ENCODE results near the gene ASTN2.

Gene ASTN2

GRCh38 chr9:117313989-117314388 is 100.9 kb downstream of the ASTN2 start:
- no peak for DNase-seq (ENCODE audit: extremely low read depth, insufficient read length)
- Histone ChIP-seq H3K27me3 (replicated peaks; ENCODE audit: control insufficient read depth, insufficient read depth, low read length) (no peaks in the 10 kb centered on the region), H3K4me3 (replicated peaks; ENCODE audit: low read depth, low read length) (no peak overlapping the region), H3K36me3 (ENCODE audit: control insufficient read depth, insufficient read depth, low read length) (no peaks in the 10 kb centered on the region)
- TF ChIP-seq CTCF (IDR thresholded peaks at IDR 0.05; ENCODE audit: insufficient read depth, low read length, poor library complexity, severe bottlenecking): no peak

- Histone ChIP-seq H3K36me3 (ENCODE audit: control insufficient read depth, insufficient read depth, low read length) (no peaks in the 10 kb centered on the region), H3K4me3 (replicated peaks; ENCODE audit: low read depth, low read length) (no peak overlapping the region), H3K27me3 (replicated peaks; ENCODE audit: control insufficient read depth, insufficient read depth, low read length) (no peaks in the 10 kb centered on the region)
- no peak for DNase-seq (ENCODE audit: extremely low read depth, insufficient read length)
- TF ChIP-seq CTCF (IDR thresholded peaks at IDR 0.05; ENCODE audit: insufficient read depth, low read length, poor library complexity, severe bottlenecking): no peak
Observed at GRCh38 chr9:117307701-117308100, 107.2 kb downstream of the ASTN2 start.

DNA sequence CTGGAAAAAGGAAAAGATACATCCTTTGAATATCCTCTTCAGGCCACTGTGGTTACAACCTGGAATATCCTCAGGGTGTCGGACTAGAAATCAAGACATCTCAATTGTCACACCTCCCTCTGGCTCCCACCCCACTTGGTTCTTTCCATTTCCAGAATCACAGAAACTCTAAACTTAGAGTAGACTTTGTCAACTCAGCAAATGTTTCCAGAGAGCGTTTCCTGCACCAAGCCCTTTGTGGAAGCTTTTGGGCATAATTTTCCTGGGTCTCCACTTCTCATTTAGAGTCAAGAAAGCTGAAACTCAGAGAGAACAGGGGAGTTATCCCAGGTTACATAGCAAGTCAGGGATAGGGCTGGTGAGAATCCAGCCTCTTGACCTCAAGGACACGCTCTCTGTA is 108.8 kb downstream of the ASTN2 start:
- DNase-seq (ENCODE audit: extremely low read depth, insufficient read length): no peak
- no peaks in the 10 kb centered on the region for H3K36me3 ChIP-seq (ENCODE audit: control insufficient read depth, insufficient read depth, low read length)

DNA sequence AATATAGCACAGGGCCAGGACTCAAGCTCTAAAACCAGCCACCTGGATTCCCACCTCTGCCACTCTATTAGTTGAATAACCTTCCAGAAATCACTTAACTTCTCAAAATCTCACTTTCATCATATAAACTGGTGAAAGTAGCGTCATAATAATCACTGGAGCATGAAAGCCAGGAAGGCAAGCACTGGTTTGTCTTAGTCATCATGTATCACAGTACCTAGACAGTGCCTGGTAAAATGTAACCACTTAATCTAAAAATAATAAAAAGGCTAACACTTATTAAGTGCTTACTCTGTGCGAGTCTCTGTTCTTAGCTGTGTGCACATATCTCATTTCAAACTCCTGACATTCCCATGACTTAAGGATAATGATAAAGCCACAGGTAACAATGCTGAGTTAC is 109.4 kb downstream of the ASTN2 start:
- Histone ChIP-seq H3K4me3 (replicated peaks; ENCODE audit: low read depth, low read length) (no peak overlapping the region), H3K27me3 (replicated peaks; ENCODE audit: control insufficient read depth, insufficient read depth, low read length) (no peaks in the 10 kb centered on the region; the same call in 1 of the 2 replicates), H3K36me3 (ENCODE audit: control insufficient read depth, insufficient read depth, low read length) (no peaks in the 10 kb centered on the region)
- no peak for TF ChIP-seq CTCF (IDR thresholded peaks at IDR 0.05; ENCODE audit: insufficient read depth, low read length, poor library complexity, severe bottlenecking)
- peak; percentile 13 for DNase-seq (ENCODE audit: extremely low read depth, insufficient read length)

More for the DNA sequence above, 108.8 kb downstream of the ASTN2 start:
- Histone ChIP-seq H3K27me3 (replicated peaks; ENCODE audit: control insufficient read depth, insufficient read depth, low read length) (no peaks in the 10 kb centered on the region; the same call in 1 of the 2 replicates), H3K4me3 (replicated peaks; ENCODE audit: low read depth, low read length) (no peak overlapping the region)
- TF ChIP-seq CTCF (IDR thresholded peaks at IDR 0.05; ENCODE audit: insufficient read depth, low read length, poor library complexity, severe bottlenecking): no peak

DNA sequence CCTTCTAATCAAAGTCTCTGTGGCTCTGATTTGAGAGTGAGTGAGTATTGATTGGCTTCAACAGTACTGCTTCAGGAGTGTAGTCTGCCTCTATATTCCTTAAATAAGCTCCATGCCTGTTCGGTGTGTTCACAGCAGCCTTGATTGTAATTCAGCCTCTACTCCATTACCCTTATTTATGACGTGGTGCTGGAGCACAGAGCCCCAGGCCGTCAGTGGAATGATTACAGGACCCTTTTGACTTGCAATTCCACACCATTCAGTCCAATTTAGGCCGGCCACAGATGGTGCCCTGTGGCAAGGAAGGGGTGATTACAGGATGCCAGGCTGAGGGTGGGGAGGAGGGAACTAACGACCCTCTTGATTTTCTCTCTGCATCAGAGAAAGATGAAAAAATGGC is 110.3 kb downstream of the ASTN2 start:
- DNase-seq (ENCODE audit: extremely low read depth, insufficient read length): no peak
- Histone ChIP-seq H3K36me3 (ENCODE audit: control insufficient read depth, insufficient read depth, low read length) (no peaks in the 10 kb centered on the region), H3K27me3 (replicated peaks; ENCODE audit: control insufficient read depth, insufficient read depth, low read length) (no peaks in the 10 kb centered on the region; the same call in 1 of the 2 replicates), H3K4me3 (replicated peaks; ENCODE audit: low read depth, low read length) (no peak overlapping the region)
- no peak for TF ChIP-seq CTCF (IDR thresholded peaks at IDR 0.05; ENCODE audit: insufficient read depth, low read length, poor library complexity, severe bottlenecking)

DNA sequence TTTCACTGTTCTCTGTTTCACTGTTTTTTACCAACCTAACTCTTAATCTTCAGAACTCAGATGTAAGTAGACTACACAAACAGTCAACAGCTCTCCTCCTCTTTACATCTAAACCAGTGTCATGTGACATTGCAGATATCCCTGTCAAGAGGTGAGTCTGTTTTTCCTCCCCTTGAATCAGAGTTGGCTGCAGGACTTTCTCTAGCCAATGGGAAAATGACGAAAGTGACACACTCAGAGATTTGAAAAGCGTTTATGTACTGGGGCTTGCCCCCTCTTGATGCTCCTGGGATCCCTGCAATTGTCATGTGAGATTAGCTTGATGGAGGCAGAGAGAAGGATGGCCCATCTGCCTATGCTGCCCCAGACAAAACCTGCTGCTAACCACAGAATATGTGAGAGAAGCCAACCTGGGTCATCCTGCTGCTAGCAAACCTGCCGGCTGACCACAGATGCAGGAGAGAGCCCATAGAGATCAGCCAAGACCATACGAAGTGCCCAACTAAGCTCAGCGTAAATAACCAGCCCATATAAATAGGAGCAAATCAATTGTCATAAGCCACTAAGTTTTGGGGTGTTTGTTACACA is 111.1 kb downstream of the ASTN2 start:
- no peak for DNase-seq (ENCODE audit: extremely low read depth, insufficient read length)
- no peak for TF ChIP-seq CTCF (IDR thresholded peaks at IDR 0.05; ENCODE audit: insufficient read depth, low read length, poor library complexity, severe bottlenecking)
- Histone ChIP-seq H3K4me3 (replicated peaks; ENCODE audit: low read depth, low read length) (no peak overlapping the region), H3K27me3 (replicated peaks; ENCODE audit: control insufficient read depth, insufficient read depth, low read length) (no peaks in the 10 kb centered on the region; the same call in 1 of the 2 replicates), H3K36me3 (ENCODE audit: control insufficient read depth, insufficient read depth, low read length) (no peaks in the 10 kb centered on the region)

All from GM06990 (cell line).